Fibroblast of mammary gland (primary cell): ENCODE data around the gene AGPAT3.
"Not testable (repeated sequence)": the region's sequence is repeated elsewhere in the genome, so short reads cannot be mapped to it uniquely, and the experiment has no call there.

Experiments
- DNase-seq: peaks from one replicate; pipeline ENCODE4 v3.0.0-alpha.2; 2010; ENCODE audit warnings: low read depth
- H3K4me3 ChIP-seq: 2 replicates; pipeline ENCODE4 v1.5.1; 2011; ENCODE audit warnings: low read depth, mild to moderate bottlenecking, low read length, moderate library complexity; ENCODE audit not compliant: control insufficient read depth
- CTCF ChIP-seq: conservative IDR thresholded peaks from 2 replicates; pipeline ENCODE4 v1.5.1; 2011; ENCODE audit warnings: low read depth, low read length, inconsistent platforms; ENCODE audit not compliant: control insufficient read depth, insufficient read depth

The AGPAT3 gene

GRCh38 chr21:43894206-43894577 lies 29.2 kb downstream of the AGPAT3 start:
- no peak overlapping the region for H3K4me3 ChIP-seq
- DNase-seq, result no peak
- TF ChIP-seq CTCF, result no peak

GRCh38 chr21:43895196-43895595 lies 30.2 kb downstream of the AGPAT3 start:
- TF ChIP-seq CTCF, result no peak
- no peak overlapping the region for H3K4me3 ChIP-seq
- DNase-seq, result no peak

GRCh38 chr21:43896696-43897299 lies 31.8 kb downstream of the AGPAT3 start:
- not testable (repeated sequence) for DNase-seq, H3K4me3 ChIP-seq

- DNase-seq, result no peak
- TF ChIP-seq CTCF, result no peak
- H3K4me3 ChIP-seq, result no peak overlapping the region
Measured at GRCh38 chr21:43899307-43900077, 34.5 kb downstream of the AGPAT3 start.

GRCh38 chr21:43900078-43900385 lies 35.0 kb downstream of the AGPAT3 start:
- H3K4me3 ChIP-seq, result no peak overlapping the region
- TF ChIP-seq CTCF, result no peak
- no peak for DNase-seq

- TF ChIP-seq CTCF, result no peak
- no peak for DNase-seq
- H3K4me3 ChIP-seq, result no peak overlapping the region
Measured at GRCh38 chr21:43900690-43901089, 35.7 kb downstream of the AGPAT3 start.

GRCh38 chr21:43902441-43902840 lies 37.4 kb downstream of the AGPAT3 start:
- no peak for TF ChIP-seq CTCF
- peak; percentile 39 for DNase-seq
- no peak overlapping the region for H3K4me3 ChIP-seq
